ENCODE results near the gene ITGA3.

The ITGA3 gene

GRCh38 chr17:50114849-50115357 is 59.0 kb downstream of the ITGA3 start:
- no peak for TF ChIP-seq POU2F2 (IDR thresholded peaks at IDR 0.05; ENCODE audit: low read depth, low read length)
- no peak for TF ChIP-seq POLR2A (IDR thresholded peaks at IDR 0.05; ENCODE audit: low read depth, low read length)
- no peak for TF ChIP-seq TAF1 (IDR thresholded peaks at IDR 0.05; ENCODE audit: low read depth, low read length)
- no peak for TF ChIP-seq POLR2AphosphoS5 (IDR thresholded peaks at IDR 0.05; ENCODE audit: low read depth, low read length)
- TF ChIP-seq SPI1 (IDR thresholded peaks at IDR 0.05; ENCODE audit: low read depth, low read length): no peak
- no peak for TF ChIP-seq PAX5 (IDR thresholded peaks at IDR 0.05; ENCODE audit: insufficient read depth, low read length, severe bottlenecking)
- peak; percentile 78 for FAIRE-seq
- no peak for DNase-seq (ENCODE audit: insufficient read length, low spot score)

GRCh38 chr17:50115756-50116155 is 59.8 kb downstream of the ITGA3 start:
- TF ChIP-seq PAX5 (IDR thresholded peaks at IDR 0.05; ENCODE audit: insufficient read depth, low read length, severe bottlenecking) (no peak), POU2F2 (IDR thresholded peaks at IDR 0.05; ENCODE audit: low read depth, low read length) (no peak), POLR2AphosphoS5 (IDR thresholded peaks at IDR 0.05; ENCODE audit: low read depth, low read length) (no peak), TAF1 (IDR thresholded peaks at IDR 0.05; ENCODE audit: low read depth, low read length) (no peak), SPI1 (IDR thresholded peaks at IDR 0.05; ENCODE audit: low read depth, low read length) (no peak), POLR2A (IDR thresholded peaks at IDR 0.05; ENCODE audit: low read depth, low read length) (no peak)
- FAIRE-seq (no peak), DNase-seq (ENCODE audit: insufficient read length, low spot score) (no peak)

GRCh38 chr17:50117202-50118051 is 61.5 kb downstream of the ITGA3 start:
- TF ChIP-seq POU2F2 (IDR thresholded peaks at IDR 0.05; ENCODE audit: low read depth, low read length) (no peak), POLR2AphosphoS5 (IDR thresholded peaks at IDR 0.05; ENCODE audit: low read depth, low read length) (no peak), TAF1 (IDR thresholded peaks at IDR 0.05; ENCODE audit: low read depth, low read length) (no peak), PAX5 (IDR thresholded peaks at IDR 0.05; ENCODE audit: insufficient read depth, low read length, severe bottlenecking) (no peak), POLR2A (IDR thresholded peaks at IDR 0.05; ENCODE audit: low read depth, low read length) (no peak), SPI1 (IDR thresholded peaks at IDR 0.05; ENCODE audit: low read depth, low read length) (no peak)
- DNase-seq (ENCODE audit: insufficient read length, low spot score) (peak; percentile 78), FAIRE-seq (peak; percentile 83)

GRCh38 chr17:50118076-50118827 is 62.3 kb downstream of the ITGA3 start:
- no peak for DNase-seq (ENCODE audit: insufficient read length, low spot score)
- TF ChIP-seq TAF1 (IDR thresholded peaks at IDR 0.05; ENCODE audit: low read depth, low read length) (no peak), POLR2A (IDR thresholded peaks at IDR 0.05; ENCODE audit: low read depth, low read length) (no peak), POU2F2 (IDR thresholded peaks at IDR 0.05; ENCODE audit: low read depth, low read length) (no peak), POLR2AphosphoS5 (IDR thresholded peaks at IDR 0.05; ENCODE audit: low read depth, low read length) (no peak), SPI1 (IDR thresholded peaks at IDR 0.05; ENCODE audit: low read depth, low read length) (no peak), PAX5 (IDR thresholded peaks at IDR 0.05; ENCODE audit: insufficient read depth, low read length, severe bottlenecking) (no peak)
- no peak for FAIRE-seq

GRCh38 chr17:50118828-50119218 is 62.9 kb downstream of the ITGA3 start:
- no peak for DNase-seq (ENCODE audit: insufficient read length, low spot score)
- no peak for FAIRE-seq
- TF ChIP-seq PAX5 (IDR thresholded peaks at IDR 0.05; ENCODE audit: insufficient read depth, low read length, severe bottlenecking): no peak
- TF ChIP-seq SPI1 (IDR thresholded peaks at IDR 0.05; ENCODE audit: low read depth, low read length): no peak
- no peak for TF ChIP-seq POLR2AphosphoS5 (IDR thresholded peaks at IDR 0.05; ENCODE audit: low read depth, low read length)
- no peak for TF ChIP-seq TAF1 (IDR thresholded peaks at IDR 0.05; ENCODE audit: low read depth, low read length)
- no peak for TF ChIP-seq POU2F2 (IDR thresholded peaks at IDR 0.05; ENCODE audit: low read depth, low read length)
- TF ChIP-seq POLR2A (IDR thresholded peaks at IDR 0.05; ENCODE audit: low read depth, low read length): no peak

GRCh38 chr17:50120475-50121253 is 64.8 kb downstream of the ITGA3 start:
- FAIRE-seq: no peak

GRCh38 chr17:50122945-50123344 is 67.0 kb downstream of the ITGA3 start:
- no peak for FAIRE-seq
- TF ChIP-seq SPI1 (IDR thresholded peaks at IDR 0.05; ENCODE audit: low read depth, low read length): no peak
- TF ChIP-seq POLR2A (IDR thresholded peaks at IDR 0.05; ENCODE audit: low read depth, low read length): no peak
- TF ChIP-seq POLR2AphosphoS5 (IDR thresholded peaks at IDR 0.05; ENCODE audit: low read depth, low read length): no peak
- TF ChIP-seq PAX5 (IDR thresholded peaks at IDR 0.05; ENCODE audit: insufficient read depth, low read length, severe bottlenecking): no peak
- TF ChIP-seq TAF1 (IDR thresholded peaks at IDR 0.05; ENCODE audit: low read depth, low read length): no peak
- TF ChIP-seq POU2F2 (IDR thresholded peaks at IDR 0.05; ENCODE audit: low read depth, low read length): no peak
- DNase-seq (ENCODE audit: insufficient read length, low spot score): no peak

More at GRCh38 chr17:50120475-50121253, 64.8 kb downstream of the ITGA3 start:
- no peak for DNase-seq (ENCODE audit: insufficient read length, low spot score)
- no peak for TF ChIP-seq POLR2AphosphoS5 (IDR thresholded peaks at IDR 0.05; ENCODE audit: low read depth, low read length)
- no peak for TF ChIP-seq PAX5 (IDR thresholded peaks at IDR 0.05; ENCODE audit: insufficient read depth, low read length, severe bottlenecking)
- no peak for TF ChIP-seq POU2F2 (IDR thresholded peaks at IDR 0.05; ENCODE audit: low read depth, low read length)
- TF ChIP-seq SPI1 (IDR thresholded peaks at IDR 0.05; ENCODE audit: low read depth, low read length): no peak

GRCh38 chr17:50123649-50124349 is 67.9 kb downstream of the ITGA3 start:
- no peak for DNase-seq (ENCODE audit: insufficient read length, low spot score)
- FAIRE-seq: no peak
- TF ChIP-seq POLR2AphosphoS5 (IDR thresholded peaks at IDR 0.05; ENCODE audit: low read depth, low read length) (no peak), SPI1 (IDR thresholded peaks at IDR 0.05; ENCODE audit: low read depth, low read length) (no peak), TAF1 (IDR thresholded peaks at IDR 0.05; ENCODE audit: low read depth, low read length) (no peak), PAX5 (IDR thresholded peaks at IDR 0.05; ENCODE audit: insufficient read depth, low read length, severe bottlenecking) (no peak), POLR2A (IDR thresholded peaks at IDR 0.05; ENCODE audit: low read depth, low read length) (no peak), POU2F2 (IDR thresholded peaks at IDR 0.05; ENCODE audit: low read depth, low read length) (no peak)

All from GM12891 (cell line).